ENCODE data around the gene FAM200B.

The FAM200B gene

DNA sequence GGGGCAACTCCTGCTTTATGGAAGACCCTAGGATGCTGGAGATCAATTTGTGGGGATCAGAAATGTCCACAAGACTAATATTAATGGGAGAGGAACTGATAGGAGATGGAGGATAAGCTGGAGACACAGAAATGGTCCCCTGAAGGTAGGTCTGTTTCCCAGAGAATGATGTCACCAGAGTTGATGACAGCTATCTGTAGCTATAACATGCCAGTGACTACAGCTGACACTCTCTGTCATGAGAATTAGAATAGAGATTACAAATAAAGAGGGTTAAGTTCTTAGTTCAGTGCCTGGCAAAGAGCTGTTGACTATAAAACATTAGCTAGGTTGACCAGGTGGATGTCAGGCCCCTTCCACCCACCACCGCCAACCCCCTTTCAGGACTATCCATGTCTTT is 30.6 kb downstream of the FAM200B start:
- Histone ChIP-seq H3K4me3 (IDR thresholded peaks at IDR 0.05; ENCODE audit: insufficient read depth, low read depth, low read length) (no peak overlapping the region), H3K4me2 (no peak overlapping the region), H4K20me1 (ENCODE audit: insufficient read depth) (no peaks in the 10 kb centered on the region), H3K27me3 (ENCODE audit: insufficient read depth, low read depth) (no peaks in the 10 kb centered on the region), H3K36me3 (ENCODE audit: insufficient read depth) (no peaks in the 10 kb centered on the region), H2AFZ (ENCODE audit: low read depth) (no peak overlapping the region), H3K27ac (no peak overlapping the region), H3K4me1 (ENCODE audit: low read depth, poor library complexity, severe bottlenecking) (no peaks in the 10 kb centered on the region), H3K79me2 (ENCODE audit: insufficient read depth, low read depth) (no peaks in the 10 kb centered on the region), H3K9ac (no peak overlapping the region)
- TF ChIP-seq, protein P1, sequence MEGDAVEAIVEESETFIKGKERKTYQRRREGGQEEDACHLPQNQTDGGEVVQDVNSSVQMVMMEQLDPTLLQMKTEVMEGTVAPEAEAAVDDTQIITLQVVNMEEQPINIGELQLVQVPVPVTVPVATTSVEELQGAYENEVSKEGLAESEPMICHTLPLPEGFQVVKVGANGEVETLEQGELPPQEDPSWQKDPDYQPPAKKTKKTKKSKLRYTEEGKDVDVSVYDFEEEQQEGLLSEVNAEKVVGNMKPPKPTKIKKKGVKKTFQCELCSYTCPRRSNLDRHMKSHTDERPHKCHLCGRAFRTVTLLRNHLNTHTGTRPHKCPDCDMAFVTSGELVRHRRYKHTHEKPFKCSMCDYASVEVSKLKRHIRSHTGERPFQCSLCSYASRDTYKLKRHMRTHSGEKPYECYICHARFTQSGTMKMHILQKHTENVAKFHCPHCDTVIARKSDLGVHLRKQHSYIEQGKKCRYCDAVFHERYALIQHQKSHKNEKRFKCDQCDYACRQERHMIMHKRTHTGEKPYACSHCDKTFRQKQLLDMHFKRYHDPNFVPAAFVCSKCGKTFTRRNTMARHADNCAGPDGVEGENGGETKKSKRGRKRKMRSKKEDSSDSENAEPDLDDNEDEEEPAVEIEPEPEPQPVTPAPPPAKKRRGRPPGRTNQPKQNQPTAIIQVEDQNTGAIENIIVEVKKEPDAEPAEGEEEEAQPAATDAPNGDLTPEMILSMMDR (conservative IDR thresholded peaks at IDR 0.05; ENCODE audit: low read depth, low read length), result no peak

DNA sequence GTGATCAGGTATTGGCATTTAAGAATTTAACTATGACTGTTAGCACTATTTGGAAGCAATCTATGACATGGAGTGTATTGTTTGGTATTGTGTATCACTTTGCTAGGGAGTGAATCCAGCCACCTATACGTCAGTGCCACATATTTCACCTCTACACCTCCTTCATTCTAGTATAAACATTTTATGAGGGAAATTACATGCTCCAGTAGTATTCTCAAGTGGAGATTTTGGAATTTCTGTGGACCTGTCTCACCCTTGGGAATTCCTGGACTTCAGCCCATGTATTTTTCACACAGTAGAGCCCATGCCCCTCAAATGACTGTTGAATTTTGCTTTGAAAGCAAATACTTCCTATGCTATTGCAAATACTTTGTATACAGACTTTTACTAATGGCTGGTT is 32.5 kb downstream of the FAM200B start:
- no peaks in the 10 kb centered on the region for H3K4me1 ChIP-seq (ENCODE audit: low read depth, poor library complexity, severe bottlenecking)
- H3K4me2 ChIP-seq, result no peak overlapping the region
- H3K4me3 ChIP-seq (IDR thresholded peaks at IDR 0.05; ENCODE audit: insufficient read depth, low read depth, low read length), result no peak overlapping the region
- no peaks in the 10 kb centered on the region for H3K27me3 ChIP-seq (ENCODE audit: insufficient read depth, low read depth)
- no peak overlapping the region for H2AFZ ChIP-seq (ENCODE audit: low read depth)
- no peak overlapping the region for H3K27ac ChIP-seq
- no peak overlapping the region for H3K9ac ChIP-seq
- no peaks in the 10 kb centered on the region for H4K20me1 ChIP-seq (ENCODE audit: insufficient read depth)
- H3K79me2 ChIP-seq (ENCODE audit: insufficient read depth, low read depth), result no peaks in the 10 kb centered on the region
- H3K36me3 ChIP-seq (ENCODE audit: insufficient read depth), result no peaks in the 10 kb centered on the region
- TF ChIP-seq, protein P1 (conservative IDR thresholded peaks at IDR 0.05; ENCODE audit: low read depth, low read length), result no peak

DNA sequence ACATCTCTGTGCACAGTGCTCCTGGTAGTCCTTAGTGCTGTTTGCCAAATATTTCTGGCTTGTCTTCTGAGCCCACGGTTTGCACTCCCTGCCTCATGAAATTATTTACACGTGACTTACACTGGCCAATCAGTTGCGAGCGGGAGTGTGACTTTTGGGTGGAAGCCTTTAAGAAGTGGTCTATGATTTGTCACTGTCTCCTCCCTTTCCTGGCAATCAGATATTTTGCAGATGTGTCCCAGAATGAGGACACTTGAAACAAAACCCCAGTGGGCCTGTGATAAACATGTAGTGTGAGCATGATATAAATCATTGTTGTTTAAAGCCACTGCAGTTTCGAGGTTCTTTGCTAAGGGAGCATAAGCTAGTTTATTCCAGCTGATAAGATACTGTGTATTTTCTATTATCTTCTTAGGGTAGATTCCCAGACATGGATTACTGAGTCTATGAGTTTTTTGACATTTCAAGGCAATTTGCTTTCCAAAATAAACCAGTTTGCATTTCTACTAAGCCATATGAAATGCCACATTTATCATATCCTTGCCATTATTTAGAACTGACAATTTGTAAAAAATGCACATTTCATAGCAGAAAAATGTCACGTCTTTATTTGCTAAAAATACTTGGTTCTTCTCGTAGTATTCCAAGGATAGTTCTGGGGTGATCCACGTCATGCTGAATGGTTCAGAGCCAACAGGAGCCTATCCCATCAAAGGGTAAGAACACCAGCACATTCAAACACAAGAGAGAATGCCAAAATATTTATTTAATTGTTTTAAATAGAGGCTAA is 33.2 kb downstream of the FAM200B start:
- no peaks in the 10 kb centered on the region for H3K36me3 ChIP-seq (ENCODE audit: insufficient read depth)
- no peaks in the 10 kb centered on the region for H4K20me1 ChIP-seq (ENCODE audit: insufficient read depth)
- H3K79me2 ChIP-seq (ENCODE audit: insufficient read depth, low read depth), result no peaks in the 10 kb centered on the region
- H3K4me3 ChIP-seq (IDR thresholded peaks at IDR 0.05; ENCODE audit: insufficient read depth, low read depth, low read length), result no peak overlapping the region
- H2AFZ ChIP-seq (ENCODE audit: low read depth), result no peak overlapping the region
- H3K4me1 ChIP-seq (ENCODE audit: low read depth, poor library complexity, severe bottlenecking), result no peaks in the 10 kb centered on the region
- H3K27ac ChIP-seq, result no peak overlapping the region
- no peaks in the 10 kb centered on the region for H3K27me3 ChIP-seq (ENCODE audit: insufficient read depth, low read depth)
- H3K9ac ChIP-seq, result no peak overlapping the region
- TF ChIP-seq, protein P1 (conservative IDR thresholded peaks at IDR 0.05; ENCODE audit: low read depth, low read length), result no peak
- H3K4me2 ChIP-seq, result no peak overlapping the region

DNA sequence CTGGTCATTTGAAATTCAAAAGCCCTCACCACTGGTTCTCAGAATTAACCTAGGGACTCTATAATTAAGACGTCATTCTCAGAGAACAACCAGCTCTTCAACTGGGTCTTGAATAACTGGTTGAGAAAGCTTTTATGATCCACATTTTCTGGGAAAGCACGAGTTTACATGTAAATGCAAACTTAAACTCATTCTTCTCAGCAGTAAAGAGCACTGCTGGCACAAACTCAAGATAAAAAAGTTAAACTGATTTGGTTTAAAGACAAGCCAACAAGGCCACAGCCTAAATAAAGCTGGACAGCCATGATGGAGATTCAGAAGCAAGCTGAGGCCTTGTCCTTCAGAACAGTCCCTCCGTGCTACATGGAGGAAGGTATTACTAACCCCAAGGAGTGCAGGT is 34.5 kb downstream of the FAM200B start:
- Histone ChIP-seq H4K20me1 (ENCODE audit: insufficient read depth) (no peaks in the 10 kb centered on the region), H2AFZ (ENCODE audit: low read depth) (no peak overlapping the region)

More for the DNA sequence above, 34.5 kb downstream of the FAM200B start:
- Histone ChIP-seq H3K9ac (no peak overlapping the region), H3K27ac (no peak overlapping the region), H3K4me1 (ENCODE audit: low read depth, poor library complexity, severe bottlenecking) (no peaks in the 10 kb centered on the region), H3K36me3 (ENCODE audit: insufficient read depth) (no peaks in the 10 kb centered on the region), H3K27me3 (ENCODE audit: insufficient read depth, low read depth) (no peaks in the 10 kb centered on the region), H3K79me2 (ENCODE audit: insufficient read depth, low read depth) (no peaks in the 10 kb centered on the region), H3K4me3 (IDR thresholded peaks at IDR 0.05; ENCODE audit: insufficient read depth, low read depth, low read length) (no peak overlapping the region), H3K4me2 (no peak overlapping the region)
- TF ChIP-seq, protein P1 (conservative IDR thresholded peaks at IDR 0.05; ENCODE audit: low read depth, low read length), result no peak

Measured in KMS-11 (cell line).